ENCODE data around the gene ARFGAP3.

Gene ARFGAP3

GRCh38 chr22:42856865-42857704 lies at the start of gene ARFGAP3:
TSS of gene ARFGAP3 (minus strand) at chr22:42857273. CDS start at chr22:42857182, 91 bp downstream.
- DNase-seq (ENCODE audit: low spot score), result peak; percentile 94
- H3K4me3 ChIP-seq, result peak within 1 kb of the TSS; percentile 88
- peak within 1 kb of the TSS; percentile 98 for H3K27ac ChIP-seq
- TF ChIP-seq CTCF (IDR thresholded peaks at IDR 0.05), result no peak

GRCh38 chr22:42905702-42906183 lies 48.7 kb upstream of the ARFGAP3 start:
- no peak for TF ChIP-seq CTCF (IDR thresholded peaks at IDR 0.05)
- Histone ChIP-seq H3K4me3 (peak overlapping the region; percentile 27), H3K27ac (peak overlapping the region; percentile 76 to 88)
- no peak for DNase-seq (ENCODE audit: low spot score)

- DNase-seq (ENCODE audit: low spot score), result no peak
- peak overlapping the region; percentile 76 to 88 for H3K27ac ChIP-seq
Measured at GRCh38 chr22:42905217-42905616, 48.1 kb upstream of the ARFGAP3 start.

GRCh38 chr22:42904050-42904449 lies 47.0 kb upstream of the ARFGAP3 start:
- Histone ChIP-seq H3K4me3 (no peak overlapping the region), H3K27ac (peak overlapping the region in 1 of 2 donors; percentile 24)
- no peak for DNase-seq (ENCODE audit: low spot score)
- no peak for TF ChIP-seq CTCF (IDR thresholded peaks at IDR 0.05)

More at GRCh38 chr22:42905217-42905616, 48.1 kb upstream of the ARFGAP3 start:
- TF ChIP-seq CTCF (IDR thresholded peaks at IDR 0.05), result no peak
- peak overlapping the region; percentile 27 for H3K4me3 ChIP-seq

- H3K4me3 ChIP-seq, result no peak overlapping the region
- no peak for DNase-seq (ENCODE audit: low spot score)
- TF ChIP-seq CTCF (IDR thresholded peaks at IDR 0.05), result no peak
- H3K27ac ChIP-seq, result peak overlapping the region in 1 of 2 donors; percentile 13
Measured at GRCh38 chr22:42902875-42903510, 45.9 kb upstream of the ARFGAP3 start.

- Histone ChIP-seq H3K4me3 (no peak overlapping the region), H3K27ac (peak overlapping the region; percentile 41 to 63)
- no peak for TF ChIP-seq CTCF (IDR thresholded peaks at IDR 0.05)
- DNase-seq (ENCODE audit: low spot score), result no peak
Measured at GRCh38 chr22:42901790-42902508, 44.9 kb upstream of the ARFGAP3 start.

Measured in coronary artery (tissue), 2 donors.